ENCODE data around the gene SLC17A1. TPM values are rescaled to one million over a fixed set of nuclear protein-coding genes. Genes with fewer than 3 reads are reported as not detected.

The SLC17A1 gene
- total and polyA plus RNA-seq, 4 donors: 3.9 to 25.8 (median 11.4) TPM

GRCh38 chr6:25777856-25778649, 53.8 kb downstream of the SLC17A1 start (continued):
- no peak for TF ChIP-seq ZBTB33 (IDR thresholded peaks at IDR 0.05)
- no peak for TF ChIP-seq FOXA2 (IDR thresholded peaks at IDR 0.05)
- no peak for TF ChIP-seq NR2F2 (IDR thresholded peaks at IDR 0.05)
- TF ChIP-seq TAF1 (conservative IDR thresholded peaks at IDR 0.05): no peak
- no peak for TF ChIP-seq SP1 (IDR thresholded peaks at IDR 0.05)
- TF ChIP-seq EGR1 (IDR thresholded peaks at IDR 0.05; ENCODE audit: low read depth in 2 of 2): no peak
- TF ChIP-seq HNF4G (IDR thresholded peaks at IDR 0.05): no peak
- TF ChIP-seq YY1 (IDR thresholded peaks at IDR 0.05): no peak
- no peak for TF ChIP-seq RXRA (IDR thresholded peaks at IDR 0.05)

DNA sequence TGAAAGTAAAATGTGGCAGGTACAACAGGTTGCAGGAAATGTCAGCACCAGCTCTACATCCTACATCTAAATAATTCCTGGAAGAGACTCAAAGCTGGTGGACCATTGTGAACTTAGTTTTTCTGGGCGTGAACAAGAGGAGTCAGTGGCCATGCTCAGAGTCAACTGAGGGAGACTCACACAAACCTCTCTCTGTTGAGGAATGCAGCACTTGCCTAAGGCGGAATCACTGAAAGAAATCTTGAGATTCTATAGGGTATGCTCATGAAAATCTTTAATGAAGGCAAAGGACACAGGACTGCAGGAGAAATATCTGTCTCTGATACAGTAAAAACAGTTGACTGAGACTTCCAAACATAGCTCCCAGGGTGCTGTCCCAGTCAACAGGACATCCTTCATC, 54.8 kb downstream of the SLC17A1 start:
- no peak for TF ChIP-seq JUND (IDR thresholded peaks at IDR 0.05)
- no peak for TF ChIP-seq TAF1 (conservative IDR thresholded peaks at IDR 0.05)
- TF ChIP-seq FOXA1 (IDR thresholded peaks at IDR 0.05): no peak
- TF ChIP-seq HNF4A (conservative IDR thresholded peaks at IDR 0.05): no peak
- no peak for TF ChIP-seq RAD21 (IDR thresholded peaks at IDR 0.05)
- TF ChIP-seq YY1 (IDR thresholded peaks at IDR 0.05): no peak
- no peak for TF ChIP-seq NR2F2 (IDR thresholded peaks at IDR 0.05)
- TF ChIP-seq ZBTB33 (IDR thresholded peaks at IDR 0.05): no peak
- TF ChIP-seq REST (IDR thresholded peaks at IDR 0.05): no peak
- no peak for TF ChIP-seq SP1 (IDR thresholded peaks at IDR 0.05)
- TF ChIP-seq FOXA2 (IDR thresholded peaks at IDR 0.05): no peak
- TF ChIP-seq, protein P1, sequence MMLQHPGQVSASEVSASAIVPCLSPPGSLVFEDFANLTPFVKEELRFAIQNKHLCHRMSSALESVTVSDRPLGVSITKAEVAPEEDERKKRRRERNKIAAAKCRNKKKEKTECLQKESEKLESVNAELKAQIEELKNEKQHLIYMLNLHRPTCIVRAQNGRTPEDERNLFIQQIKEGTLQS (IDR thresholded peaks at IDR 0.05): no peak
- no peak for TF ChIP-seq GABPA (IDR thresholded peaks at IDR 0.05 in 1 of 2, conservative IDR thresholded peaks at IDR 0.05 in 1 of 2)
- no peak for TF ChIP-seq EGR1 (IDR thresholded peaks at IDR 0.05; ENCODE audit: low read depth in 2 of 2)
- TF ChIP-seq, protein P2, sequence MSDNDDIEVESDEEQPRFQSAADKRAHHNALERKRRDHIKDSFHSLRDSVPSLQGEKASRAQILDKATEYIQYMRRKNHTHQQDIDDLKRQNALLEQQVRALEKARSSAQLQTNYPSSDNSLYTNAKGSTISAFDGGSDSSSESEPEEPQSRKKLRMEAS (IDR thresholded peaks at IDR 0.05): no peak
- H3K9ac ChIP-seq (ENCODE audit: low read depth in 1 of 2, low read length in 2 of 2): no peak overlapping the region
- H3K4me1 ChIP-seq (ENCODE audit: control insufficient read depth in 4 of 4, insufficient read depth in 4 of 4, low read length in 3 of 4): no peaks in the 10 kb centered on the region
- WGBS: 94% methylated on average over 2 of the region's 2 CpGs
- no peak overlapping the region for H3K4me3 ChIP-seq (ENCODE audit: low read depth in 1 of 3, low read length in 3 of 3)
- no peaks in the 10 kb centered on the region for H3K27me3 ChIP-seq (ENCODE audit: control insufficient read depth in 4 of 4, insufficient read depth in 4 of 4, low read length in 3 of 4)
- no peak for DNase-seq (ENCODE audit: low spot score)
- no peaks in the 10 kb centered on the region for H3K9me3 ChIP-seq (ENCODE audit: control insufficient read depth in 4 of 4, low read length in 3 of 4)
- H3K36me3 ChIP-seq (ENCODE audit: control insufficient read depth in 4 of 4, insufficient read depth in 3 of 4, low read depth in 1 of 4, low read length in 3 of 4): peaks cover 2 to 44% (median 11%) of the 10 kb centered on the region in 4 donors
- H3K27ac ChIP-seq (ENCODE audit: low read depth in 1 of 2, low read length in 2 of 2): no peak overlapping the region

All from liver (tissue), 9 donors.